Ramos (cell line): Measurements from ENCODE around the gene AHNAK2.

Source experiments
- in situ Hi-C: fragments of 300-500 bp; cut with MboI; formaldehyde crosslinking; loops from one replicate; pipeline ENCODE4 v1.14.3; 2022; ENCODE audit warnings: low sequenced_read_pairs; ENCODE audit not compliant: unreplicated experiment

Gene AHNAK2

DNA sequence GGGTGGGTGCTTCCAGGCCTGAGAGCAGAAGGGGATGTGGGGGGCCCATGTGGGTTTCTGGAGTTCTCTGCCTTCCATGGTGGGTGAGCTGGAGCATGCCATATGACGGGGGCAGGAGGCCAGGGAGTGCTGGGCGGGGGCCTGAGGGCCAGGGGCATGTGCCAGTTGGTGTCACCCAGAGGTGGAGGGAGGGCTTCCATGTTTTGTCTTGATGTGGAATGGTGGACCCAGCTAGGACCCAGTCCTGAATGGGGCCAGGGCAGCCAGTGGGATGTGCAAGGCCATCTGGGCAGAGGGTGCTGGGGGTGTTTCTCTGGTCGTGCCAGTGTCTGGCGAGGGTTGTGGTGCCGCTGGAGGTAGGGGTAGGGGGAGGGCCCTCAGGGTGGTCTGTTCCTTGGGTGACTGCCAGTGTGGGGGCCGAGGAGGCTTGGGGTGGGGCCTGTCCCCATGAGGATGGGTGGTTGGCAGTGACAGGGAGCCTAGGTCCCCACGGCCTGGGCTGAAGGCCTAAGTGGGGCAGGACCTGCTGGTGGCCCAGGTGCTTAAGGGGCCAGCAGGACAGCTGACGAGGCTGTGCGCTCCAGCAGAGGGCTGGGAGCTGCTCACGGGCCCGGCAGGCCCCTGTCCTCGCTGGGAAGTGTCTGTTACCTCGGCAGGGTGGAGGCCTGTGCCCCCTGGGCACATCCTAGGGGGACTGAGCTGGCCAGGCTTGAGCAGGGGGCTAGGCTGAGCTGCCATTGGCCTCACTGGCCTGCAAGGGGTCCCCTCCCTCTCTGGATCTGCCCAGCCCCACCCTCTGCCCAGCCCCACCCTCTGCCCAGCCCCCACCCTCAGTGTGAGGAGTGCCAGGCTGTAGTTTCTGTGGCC lies 86.3 kb downstream of the AHNAK2 start:
- in situ Hi-C loops, result loop anchor here (5.0 kb wide), 1 partner anchor 155 kb away; no protein-coding TSS in a partner anchor

DNA sequence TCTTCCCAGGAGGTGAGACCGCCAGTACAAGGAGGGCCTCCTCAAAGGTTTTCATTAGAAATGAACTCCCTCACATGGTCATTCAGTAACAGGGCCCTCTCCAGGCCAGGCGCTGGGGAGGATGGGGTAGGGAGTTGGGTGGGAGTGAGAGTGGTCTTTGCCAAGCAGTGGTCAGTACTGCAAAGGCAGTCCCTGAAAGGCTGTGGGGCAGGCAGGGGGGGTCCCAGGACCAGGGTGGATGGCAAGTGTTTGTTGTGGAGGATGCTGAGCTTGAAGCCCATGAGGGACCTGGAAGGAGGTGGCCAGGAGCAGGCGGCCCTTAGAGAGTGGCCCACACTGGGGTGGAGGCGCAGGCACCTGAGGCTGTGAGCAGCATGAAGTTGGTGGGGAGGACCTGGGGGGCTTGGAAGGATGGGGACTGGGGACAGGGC lies 87.0 kb downstream of the AHNAK2 start:
- in situ Hi-C loops, result loop anchor here (5.0 kb wide), 1 partner anchor 156 kb away; no protein-coding TSS in a partner anchor

DNA sequence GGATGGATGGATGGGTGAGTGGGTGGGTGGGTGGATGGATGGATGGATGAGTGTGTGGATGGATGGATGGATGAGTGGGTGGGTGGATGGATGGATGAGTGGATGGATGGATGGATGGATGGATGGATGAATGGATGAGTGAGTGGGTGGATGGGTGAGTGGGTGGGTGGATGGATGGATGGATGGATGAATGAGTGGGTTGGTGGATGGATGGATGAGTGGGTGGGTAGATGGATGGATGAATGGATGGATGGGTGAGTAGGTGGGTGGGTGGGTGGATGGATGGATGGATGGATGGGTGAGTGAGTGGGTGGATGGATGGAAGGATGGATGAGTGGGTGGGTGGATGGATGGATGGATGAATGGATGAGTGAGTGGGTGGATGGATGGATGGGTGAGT lies 87.9 kb downstream of the AHNAK2 start:
- in situ Hi-C loops, result loop anchor here (5.0 kb wide), 1 partner anchor 157 kb away; no protein-coding TSS in a partner anchor

DNA sequence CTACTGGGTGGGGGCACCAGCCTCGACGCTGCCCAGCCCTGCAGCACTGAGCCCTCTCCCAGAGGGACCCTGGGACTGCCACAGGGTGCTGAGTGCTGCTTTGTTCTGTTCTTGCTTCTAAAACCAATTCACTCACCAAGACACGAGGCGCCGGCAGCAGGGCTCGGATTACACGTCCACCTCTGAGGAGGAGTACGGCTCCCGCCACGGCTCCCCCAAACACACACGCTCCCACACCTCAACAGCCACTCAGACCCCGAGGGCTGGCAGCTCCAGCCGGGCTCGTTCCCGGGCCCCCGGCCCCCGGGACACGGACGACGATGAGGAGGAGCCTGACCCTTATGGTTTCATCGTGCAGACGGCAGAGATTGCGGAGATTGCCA lies 88.8 kb downstream of the AHNAK2 start:
- in situ Hi-C loops, result no loop called here

DNA sequence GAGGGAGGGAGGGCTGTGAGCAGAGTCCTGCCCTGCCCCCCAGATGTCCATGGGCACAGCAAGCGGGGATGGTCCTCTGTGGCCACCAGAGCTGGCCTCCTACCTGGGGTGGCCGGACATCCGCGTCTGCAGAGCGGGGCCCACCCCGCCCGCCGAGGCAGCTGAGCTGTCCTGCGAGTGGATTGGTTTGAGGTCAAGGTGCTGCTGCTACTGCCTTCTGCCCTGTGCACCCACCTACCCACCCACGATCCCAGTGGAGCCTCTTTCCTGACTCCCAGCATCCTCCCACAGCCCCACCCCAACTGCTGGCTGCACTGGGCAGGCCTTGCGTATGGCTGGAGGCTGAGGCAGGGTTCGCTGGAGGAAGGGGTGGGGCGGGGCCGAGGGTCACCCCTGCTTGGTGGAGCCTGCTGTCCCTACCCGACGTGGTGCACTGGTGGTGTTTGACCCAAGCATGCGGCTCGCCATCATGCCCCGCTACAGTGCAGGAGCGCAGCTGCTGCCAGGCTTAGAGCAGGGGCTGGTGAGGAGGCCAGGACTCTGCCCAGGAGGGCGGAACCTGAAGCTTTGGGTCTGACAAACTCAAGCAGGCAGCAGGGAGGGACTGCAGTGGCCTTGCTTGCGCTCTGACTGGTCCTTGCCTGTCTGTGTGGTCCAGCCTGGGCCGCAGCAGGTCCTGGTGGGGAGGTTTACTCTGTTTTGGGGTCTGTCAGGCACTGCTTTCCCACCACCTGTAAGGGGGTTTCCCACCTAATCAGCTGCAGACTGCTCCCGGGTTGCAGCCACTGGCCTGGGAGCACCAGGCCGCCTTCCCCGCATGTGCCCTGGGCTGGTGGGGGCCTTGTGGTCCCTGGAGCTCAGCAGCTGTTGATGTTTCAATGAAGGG lies 89.4 kb downstream of the AHNAK2 start:
- in situ Hi-C loops, result no loop called here

DNA sequence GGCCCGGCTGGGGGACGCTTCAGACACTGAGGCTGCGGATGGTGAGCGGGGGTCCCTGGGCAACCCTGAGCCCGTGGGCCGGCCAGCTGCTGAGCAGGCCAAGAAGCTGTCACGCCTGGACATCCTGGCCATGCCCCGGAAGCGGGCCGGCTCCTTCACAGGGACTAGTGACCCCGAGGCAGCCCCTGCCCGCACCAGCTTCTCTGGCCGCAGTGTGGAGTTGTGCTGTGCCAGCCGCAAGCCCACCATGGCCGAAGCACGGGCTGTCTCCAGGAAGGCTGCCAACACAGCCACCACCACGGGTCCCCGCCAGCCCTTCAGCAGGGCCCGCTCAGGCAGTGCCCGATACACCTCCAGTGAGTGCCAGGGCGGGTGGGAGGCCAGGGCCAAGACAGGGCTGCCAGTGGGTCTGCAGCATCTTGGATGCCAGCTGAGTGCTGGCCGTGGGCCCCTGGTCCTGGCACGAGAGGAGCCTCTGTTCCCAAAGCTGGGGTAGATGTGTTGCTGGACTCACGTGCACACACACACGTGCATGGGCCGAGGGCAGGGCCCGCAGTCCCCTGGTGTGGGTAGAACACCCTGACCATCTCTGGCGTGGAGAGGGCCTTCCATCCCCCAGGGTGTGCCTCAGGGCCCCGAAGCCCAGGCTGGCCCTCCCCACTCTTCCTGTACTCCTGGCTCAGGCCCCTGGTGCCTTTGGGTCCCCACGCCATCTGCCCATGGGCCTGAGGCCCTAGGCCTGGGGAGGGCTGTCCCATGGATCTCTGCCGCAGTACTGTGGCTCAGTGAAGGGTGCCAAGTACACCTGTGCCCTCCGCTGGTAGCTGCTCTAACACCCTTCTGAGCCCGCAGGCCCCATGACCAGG lies 90.3 kb downstream of the AHNAK2 start:
- in situ Hi-C loops, result no loop called here
